GM12874 (cell line): Measurements from ENCODE around the gene LDAH.
A peak's percentile ranks its signal among the peaks of the same experiment; 100 is the strongest.

Source experiments
- TF ChIP-seq, protein P1 (sequence below): IDR thresholded peaks from 2 replicates; pipeline ENCODE4 v1.5.1; 2011; ENCODE audit warnings: low read depth, mild to moderate bottlenecking, control low read depth, low read length, moderate library complexity; ENCODE audit not compliant: insufficient read depth

The LDAH gene

DNA sequence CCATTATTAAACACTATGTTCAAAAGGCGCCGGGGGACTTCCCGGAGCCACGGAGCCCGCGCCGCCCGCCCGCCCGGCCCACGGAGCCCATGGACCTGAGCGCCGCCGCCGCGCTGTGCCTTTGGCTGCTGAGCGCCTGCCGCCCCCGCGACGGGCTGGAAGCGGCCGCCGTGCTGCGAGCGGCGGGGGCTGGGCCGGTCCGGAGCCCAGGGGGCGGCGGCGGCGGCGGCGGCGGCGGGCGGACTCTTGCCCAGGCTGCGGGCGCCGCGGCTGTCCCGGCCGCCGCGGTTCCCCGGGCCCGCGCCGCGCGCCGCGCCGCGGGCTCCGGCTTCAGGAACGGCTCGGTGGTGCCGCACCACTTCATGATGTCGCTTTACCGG, 155.8 kb downstream of the LDAH start:
- TF ChIP-seq, protein P1, sequence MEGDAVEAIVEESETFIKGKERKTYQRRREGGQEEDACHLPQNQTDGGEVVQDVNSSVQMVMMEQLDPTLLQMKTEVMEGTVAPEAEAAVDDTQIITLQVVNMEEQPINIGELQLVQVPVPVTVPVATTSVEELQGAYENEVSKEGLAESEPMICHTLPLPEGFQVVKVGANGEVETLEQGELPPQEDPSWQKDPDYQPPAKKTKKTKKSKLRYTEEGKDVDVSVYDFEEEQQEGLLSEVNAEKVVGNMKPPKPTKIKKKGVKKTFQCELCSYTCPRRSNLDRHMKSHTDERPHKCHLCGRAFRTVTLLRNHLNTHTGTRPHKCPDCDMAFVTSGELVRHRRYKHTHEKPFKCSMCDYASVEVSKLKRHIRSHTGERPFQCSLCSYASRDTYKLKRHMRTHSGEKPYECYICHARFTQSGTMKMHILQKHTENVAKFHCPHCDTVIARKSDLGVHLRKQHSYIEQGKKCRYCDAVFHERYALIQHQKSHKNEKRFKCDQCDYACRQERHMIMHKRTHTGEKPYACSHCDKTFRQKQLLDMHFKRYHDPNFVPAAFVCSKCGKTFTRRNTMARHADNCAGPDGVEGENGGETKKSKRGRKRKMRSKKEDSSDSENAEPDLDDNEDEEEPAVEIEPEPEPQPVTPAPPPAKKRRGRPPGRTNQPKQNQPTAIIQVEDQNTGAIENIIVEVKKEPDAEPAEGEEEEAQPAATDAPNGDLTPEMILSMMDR, result no peak

DNA sequence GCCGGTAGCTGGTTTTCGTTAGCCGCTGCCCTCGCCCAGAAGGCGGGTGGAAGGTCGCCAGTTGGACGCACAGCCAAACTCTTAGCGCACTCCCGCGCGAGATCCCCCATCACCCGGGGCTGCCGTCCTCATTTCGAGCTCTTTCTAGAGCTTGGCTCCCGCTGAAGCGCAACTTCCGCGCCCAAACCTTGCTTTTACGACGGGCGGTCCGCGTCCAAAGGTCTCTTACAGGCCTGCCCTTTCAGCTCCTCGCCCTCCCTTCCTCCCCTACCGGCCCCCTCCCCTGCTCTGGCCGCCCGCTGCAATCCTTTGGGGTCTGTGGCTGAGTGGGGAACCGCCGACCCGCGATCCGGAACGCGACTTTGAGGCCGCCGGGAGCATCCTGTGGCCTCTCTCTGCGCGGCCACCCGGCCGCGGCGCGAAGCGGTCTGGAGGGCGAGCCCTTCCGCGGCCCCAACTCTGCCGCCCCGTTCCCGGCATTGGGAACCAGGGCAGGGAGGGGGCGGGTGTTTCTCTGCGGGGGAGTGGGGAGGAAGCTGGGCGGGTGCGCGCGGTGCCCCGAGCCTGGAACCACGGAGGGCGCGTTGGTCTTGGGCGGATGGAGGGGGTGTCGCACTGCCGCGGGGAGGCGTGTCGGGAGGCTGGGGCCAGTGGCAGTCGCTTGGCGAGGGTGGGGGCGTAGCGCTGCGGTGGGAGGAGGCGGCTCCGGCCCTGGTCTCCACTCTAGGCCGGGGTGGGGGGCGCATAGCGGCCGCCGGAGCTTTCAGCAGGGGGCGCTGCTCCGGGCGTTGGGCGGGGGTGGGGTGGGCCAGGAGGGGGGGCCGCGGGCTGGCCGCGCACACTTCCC, 156.4 kb downstream of the LDAH start, which contains the start of gene GDF7:
Gene GDF7, plus strand, starts transcription at position 841 of the 847 bp plus-strand sequence. CDS start 96 bp downstream, outside the sequence.
- TF ChIP-seq, protein P1, result peak; percentile 49; the same call in 1 of the 2 replicates

DNA sequence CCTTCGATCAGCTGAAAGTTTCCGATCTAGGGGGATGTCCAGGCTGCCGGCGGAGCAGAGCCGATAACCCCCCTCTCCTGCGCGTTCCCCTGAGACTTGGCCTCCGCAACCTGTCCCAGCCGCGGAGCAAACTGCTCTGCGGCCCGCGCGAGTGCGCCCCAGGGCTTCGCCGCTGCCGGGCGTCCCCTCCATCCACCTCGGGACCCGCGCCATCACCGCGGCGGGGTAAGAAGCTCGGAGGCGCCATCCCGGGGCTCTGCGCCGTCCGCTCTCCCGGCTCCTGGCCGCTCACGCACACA, 156.9 kb downstream of the LDAH start:
- TF ChIP-seq, protein P1, result no peak

DNA sequence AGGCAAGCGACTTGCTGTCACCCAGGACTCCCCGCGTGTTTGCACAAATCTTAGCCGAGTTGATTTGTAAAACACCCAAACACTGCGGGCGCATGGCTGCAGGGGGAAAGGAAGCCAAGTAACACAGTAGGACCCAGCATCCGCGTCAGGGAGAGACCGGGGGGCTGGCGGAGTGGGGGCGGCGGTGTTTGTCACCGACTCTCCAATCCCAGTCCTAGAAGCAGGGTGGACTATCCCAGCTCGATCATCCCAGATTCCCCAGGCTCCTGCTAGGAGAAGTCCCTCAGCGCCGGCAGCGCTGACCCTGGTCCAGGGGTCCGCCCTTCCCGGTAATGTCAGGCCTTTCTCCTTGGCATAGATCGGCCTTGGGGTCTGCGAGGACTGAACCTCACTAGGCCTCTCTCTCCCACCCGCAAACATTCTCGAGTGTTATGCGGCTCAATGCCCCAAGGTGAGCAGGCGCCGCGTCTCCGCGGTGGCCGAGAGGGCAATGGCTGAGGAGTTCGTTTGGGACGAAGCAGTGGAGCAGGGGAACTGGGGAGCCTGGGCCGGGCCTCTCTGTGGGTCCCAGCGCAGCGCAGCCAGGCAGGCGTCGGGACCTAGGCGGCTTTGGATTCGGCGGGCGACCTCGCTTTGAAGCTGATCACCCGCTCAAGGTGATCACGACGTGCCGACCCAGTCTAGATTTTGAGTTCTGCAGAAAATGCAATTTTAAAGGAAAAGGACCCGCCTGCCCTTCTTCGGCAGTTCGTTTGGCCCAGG, 157.5 kb downstream of the LDAH start:
- TF ChIP-seq, protein P1, result no peak

DNA sequence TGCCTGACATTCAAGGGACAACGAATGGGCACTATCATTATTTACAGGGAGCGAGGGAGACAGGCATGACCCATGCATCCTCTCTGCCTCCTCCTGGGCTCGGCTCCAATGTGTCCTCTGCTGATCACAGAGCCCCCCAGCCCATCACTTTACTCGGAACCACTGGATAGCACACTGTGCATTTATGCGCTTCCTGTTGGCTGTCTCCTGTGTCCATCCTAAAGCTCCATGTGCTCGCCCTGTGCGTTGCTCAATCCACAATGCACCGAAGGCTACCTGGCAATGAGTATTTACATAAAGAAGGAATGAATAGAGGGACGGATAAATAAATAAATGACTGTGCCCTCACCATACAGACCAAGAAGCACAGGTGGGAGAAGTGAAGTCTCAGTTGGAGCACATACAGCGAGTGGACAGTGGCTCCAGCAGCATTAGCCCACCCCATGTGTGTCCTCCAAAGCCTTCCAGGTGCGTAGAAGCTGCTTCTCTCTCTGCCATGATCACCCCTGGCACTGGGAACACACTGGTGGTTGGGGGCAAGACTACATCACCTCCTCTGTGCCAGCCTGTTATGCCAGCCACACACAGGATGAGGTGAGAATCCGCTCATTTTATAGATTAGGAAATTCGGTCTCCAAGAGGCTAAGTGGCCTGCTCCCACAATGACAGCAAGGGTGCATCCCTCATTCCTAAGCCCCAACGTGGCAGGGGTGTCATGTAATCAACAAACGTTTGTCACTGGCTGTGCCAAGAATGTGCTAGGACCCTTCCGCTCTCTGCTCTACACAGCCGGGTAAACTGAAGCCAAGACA, 158.3 kb downstream of the LDAH start:
- TF ChIP-seq, protein P1, result no peak

DNA sequence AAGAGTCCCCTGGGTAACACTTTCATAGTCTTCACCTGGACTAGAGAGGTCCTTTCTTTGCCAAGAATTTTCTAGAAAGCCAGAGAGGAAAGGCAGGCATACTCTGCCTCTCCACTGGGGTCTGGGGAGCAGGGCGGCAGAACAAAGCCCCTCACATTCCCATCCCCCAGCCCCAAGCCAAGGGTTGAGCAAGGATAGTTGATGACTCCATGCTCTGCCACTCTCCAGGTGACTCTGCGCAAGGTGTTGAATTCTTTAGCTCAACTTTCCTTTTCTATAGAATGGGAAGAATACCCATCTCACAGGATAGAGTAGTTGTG, 158.9 kb downstream of the LDAH start:
- TF ChIP-seq, protein P1, result no peak
